GM18517 (cell line): Measurements from ENCODE around the gene PTK6.

Source experiments
- ATAC-seq: cut with Tn5 transposase; IDR thresholded peaks from one replicate; pipeline ENCODE4 v1.9.1; 2021; ENCODE audit warnings: mild to moderate bottlenecking, moderate library complexity; ENCODE audit not compliant: unreplicated experiment

The PTK6 gene

GRCh38 chr20:63545814-63546213, 8.6 kb upstream of the PTK6 start:
- ATAC-seq, result no peak

DNA sequence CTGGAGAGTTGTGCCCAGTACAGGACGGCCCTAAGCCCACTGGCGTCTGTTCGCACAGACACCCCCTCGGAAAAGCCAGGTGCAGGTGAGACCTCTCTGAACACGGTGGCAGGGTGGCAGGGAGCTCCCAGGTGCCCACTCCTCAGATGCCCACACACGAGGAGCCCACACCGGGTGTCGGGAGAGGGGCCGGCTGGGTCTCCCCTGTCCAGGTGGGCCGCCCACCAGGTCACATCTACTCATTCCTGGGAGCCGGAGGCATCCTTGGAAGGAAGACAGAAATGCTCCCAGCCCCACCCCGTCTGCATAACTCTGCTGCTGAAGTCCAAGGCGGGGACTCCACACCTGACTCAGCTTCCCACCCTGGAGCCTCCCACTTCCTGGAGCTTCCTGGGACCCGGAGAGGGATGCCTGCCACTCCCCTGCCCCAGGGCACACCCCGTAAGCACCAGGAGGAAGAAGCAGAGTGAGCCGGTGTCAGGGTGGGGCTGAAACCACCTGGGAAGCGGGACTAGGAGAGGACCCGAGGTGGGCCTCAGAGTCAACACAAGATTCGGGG, 7.9 kb upstream of the PTK6 start:
- no peak for ATAC-seq

DNA sequence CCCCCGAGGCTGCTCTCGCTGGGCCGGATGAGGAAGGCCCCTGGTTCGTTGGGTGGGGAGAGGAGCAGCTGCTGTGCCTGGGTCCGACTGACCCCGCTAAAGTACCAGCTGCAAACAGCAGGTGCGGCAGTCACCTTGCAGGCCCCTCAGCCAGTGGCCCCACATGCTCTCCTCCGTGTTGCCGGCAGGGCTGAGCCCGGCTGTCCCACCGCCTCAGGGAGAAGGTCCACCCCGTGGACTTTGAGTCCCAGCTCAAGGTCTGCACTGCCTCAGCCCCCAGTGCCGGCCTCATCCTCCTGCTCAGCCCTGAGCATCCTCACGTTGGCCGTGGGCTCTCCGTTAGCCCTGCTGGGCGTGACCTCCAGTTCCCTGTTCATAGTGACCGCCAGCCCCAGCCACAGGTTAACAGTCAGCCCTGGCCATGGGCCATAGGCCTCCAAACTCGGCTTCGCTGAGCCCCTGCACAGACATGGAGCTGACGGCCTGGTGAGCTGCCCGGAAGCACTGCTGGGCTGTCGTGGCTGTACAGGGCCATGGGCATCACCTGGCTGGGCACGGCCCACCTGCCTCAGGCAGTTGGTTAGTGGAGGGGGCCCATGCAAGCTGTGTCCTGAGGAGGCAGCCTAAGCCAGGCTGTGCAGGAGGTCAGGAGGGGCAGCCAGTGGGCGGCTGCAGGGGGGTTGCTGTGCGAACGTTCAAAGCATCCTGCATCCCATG, 7.2 kb upstream of the PTK6 start:
- no peak for ATAC-seq

GRCh38 chr20:63543733-63544132, 6.6 kb upstream of the PTK6 start:
- no peak for ATAC-seq

GRCh38 chr20:63543131-63543530, 6.0 kb upstream of the PTK6 start:
- no peak for ATAC-seq

- ATAC-seq, result no peak
These were observed 5.5 kb upstream of the PTK6 start for GRCh38 chr20:63542696-63543095.

GRCh38 chr20:63542031-63542559, 4.9 kb upstream of the PTK6 start:
- ATAC-seq, result no peak

- no peak for ATAC-seq
These were observed 4.2 kb upstream of the PTK6 start for GRCh38 chr20:63541371-63541770.

DNA sequence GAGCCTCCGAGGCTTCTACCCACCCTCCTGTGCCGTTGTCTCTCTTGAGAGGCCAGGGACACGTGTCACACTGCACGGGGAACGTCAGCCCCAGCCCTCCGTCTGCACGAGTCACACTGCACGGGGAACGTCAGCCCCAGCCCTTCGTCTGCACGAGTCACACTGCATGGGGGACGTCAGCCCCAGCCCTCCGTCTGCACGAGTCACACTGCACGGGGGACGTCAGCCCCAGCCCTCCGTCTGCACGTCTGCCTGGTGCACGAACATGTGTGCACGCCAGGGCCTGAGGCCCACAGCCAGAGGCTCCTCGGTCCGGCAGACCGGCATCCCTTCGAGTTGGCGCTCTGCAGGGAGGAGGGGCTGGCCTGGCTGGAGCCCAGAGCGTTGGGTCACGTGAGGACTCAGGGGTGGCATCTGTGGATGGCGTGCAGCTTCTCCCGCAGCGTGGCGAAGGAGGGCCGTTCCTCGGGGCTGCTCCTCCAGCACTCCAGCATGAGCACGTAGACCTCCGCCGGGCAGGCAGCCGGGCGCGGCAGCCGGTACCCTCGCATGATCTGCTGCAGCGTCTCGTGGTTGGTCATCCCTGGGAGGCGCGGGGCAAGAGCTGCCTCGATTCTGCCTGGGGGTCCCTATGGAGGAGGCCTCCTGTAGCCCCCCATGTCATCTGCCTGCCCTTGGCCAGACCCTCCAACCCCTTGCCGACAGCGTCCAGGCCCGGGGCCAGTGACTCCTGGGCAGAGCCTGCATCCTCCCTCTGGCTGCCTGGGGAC, 3.4 kb upstream of the PTK6 start:
- ATAC-seq, result no peak

DNA sequence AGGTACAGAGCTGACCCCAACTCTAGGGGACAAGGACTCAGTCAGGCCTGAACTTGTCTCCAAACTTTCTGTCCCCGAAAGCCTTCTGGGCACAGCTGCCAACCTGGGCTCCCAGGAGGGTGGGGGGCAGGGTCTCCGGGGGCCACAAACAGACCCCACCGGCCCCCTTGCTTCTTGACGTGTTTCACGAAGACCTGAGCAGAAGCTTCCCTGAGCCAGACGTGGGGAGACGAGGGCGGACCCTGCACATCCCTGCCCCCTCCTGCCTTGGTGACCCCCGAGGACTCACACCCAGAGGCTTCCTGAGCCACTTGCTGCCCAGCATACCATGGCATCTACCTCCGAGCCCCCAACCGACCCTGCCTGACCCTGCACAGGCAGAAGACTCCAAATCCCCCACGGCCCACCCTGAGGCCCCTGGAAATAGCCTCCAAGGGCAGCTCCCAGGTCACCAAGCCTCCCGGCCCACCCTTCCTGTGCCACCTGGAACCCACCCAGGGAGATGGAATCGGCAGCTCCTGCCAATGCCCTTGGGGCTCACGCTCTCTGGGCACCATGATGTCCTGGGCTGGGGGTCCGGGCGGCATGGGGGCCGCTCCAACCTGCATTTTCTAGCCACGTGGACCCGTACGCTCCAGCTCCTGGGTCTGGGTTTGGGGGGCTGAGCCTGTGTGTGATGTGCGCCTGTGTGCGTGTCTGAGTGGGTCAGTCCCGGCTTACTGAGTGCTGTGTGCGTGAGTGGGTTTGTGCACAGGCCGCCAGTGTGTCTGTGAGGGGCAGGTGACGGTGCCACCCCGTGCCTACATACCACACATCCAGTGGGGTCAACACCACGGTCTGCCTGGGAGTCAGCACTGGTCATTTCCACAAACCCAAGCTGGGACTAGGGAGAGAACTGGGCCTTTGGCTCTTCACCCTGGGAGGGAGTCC, 2.5 kb upstream of the PTK6 start:
- ATAC-seq, result no peak

GRCh38 chr20:63539092-63539430, 1.9 kb upstream of the PTK6 start:
- no peak for ATAC-seq

- no peak for ATAC-seq
These were observed 1.3 kb upstream of the PTK6 start for GRCh38 chr20:63538204-63539091.

- peak; percentile 90 for ATAC-seq
These were observed 488 bp upstream of the PTK6 start for GRCh38 chr20:63537525-63538203.

DNA sequence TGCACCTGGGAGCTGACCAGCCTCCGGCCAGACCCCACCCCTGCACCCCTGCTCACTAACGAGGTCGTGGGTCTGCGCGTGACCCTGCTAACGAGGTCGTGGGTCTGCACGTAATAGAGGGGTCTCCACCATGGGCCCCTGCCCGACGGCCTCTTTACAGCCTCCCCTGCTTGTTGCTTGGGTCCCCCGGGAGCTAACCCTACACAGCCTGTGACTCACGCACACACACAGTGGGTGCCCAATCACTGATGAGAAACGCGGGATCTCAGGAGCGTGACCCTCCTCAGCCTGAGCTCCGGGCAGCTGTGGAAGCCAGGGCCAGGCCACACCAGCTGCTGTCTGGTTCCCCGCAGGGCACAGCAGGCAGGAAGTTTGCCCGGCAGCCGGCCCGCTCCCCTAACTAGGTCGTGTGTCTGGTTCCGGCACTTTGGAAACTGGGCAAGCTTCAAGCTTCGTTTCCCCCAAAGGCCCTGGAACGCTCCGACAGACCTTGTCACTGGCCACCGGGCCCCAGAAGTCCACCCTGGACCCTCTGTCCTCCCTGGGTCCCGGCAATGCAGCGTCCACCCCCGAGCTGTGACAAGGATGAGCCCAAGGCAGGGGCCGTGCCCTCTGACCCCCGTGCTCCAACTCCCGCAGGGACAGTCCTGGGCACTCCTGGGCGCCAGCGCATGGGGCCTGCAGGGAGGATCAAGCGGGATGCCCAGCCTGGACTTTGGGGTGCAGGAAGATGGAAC, 767 bp downstream of the PTK6 start:
- ATAC-seq, result no peak

DNA sequence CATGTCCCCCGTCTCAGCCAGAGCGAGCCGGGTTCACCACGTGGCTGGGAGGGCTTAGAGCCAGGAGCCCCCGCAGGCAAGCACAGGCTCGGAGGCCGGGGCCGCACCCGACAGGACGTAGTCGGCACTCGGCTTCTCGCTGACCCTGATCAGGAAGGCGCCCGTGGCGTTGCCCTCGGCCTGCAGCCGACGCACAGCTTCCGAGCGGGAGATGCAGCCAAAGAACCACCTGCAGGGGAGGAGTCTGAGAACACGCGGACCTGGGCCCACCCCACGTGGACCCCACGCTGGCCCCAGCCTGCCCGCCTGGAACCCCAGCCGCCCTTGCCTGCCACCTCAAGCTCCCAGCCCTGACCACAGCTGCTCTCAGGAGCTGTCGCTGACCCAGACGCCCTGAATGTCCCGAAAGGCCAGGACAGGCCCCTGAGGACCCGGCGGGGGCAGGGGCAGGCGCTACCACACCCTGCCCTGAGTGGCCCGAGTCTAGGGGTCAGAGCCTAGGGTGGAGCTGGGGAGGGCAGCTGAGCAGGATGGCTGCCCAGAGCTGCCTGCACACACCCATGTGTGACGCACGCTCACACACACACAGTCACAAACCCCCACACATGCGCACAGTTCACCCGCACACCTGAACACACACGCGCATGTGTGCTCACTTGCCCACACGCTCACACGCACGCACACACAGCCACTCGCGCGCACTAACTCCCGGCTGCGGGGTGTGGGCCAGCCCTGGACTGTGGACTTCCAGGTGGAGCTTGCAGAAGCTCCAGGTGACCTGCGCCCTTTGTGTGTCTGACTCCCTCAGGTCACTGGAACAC, 2.1 kb downstream of the PTK6 start:
- no peak for ATAC-seq

DNA sequence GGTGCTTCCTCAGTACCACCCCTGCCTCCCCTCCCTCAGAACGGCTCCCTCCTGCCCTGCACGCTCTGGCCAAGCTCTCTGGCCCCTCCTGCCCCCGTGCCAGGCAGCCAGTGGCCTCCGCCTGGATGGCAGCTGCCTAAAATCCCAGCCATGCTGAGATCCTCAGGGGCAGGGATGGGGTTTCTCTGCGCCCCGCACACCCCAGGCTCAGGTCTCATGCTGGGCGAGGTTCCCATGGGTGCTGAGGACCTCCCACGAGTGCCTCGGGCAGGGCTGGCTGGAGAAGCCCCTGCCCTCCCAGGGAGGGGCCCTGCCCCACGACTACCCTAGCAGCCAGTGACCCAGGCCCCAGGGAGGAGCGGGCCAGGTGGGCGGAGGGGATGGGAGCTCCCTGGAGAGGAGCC, 2.7 kb downstream of the PTK6 start:
- no peak for ATAC-seq

- ATAC-seq, result no peak
These were observed 3.2 kb downstream of the PTK6 start for GRCh38 chr20:63533871-63534393.

GRCh38 chr20:63533388-63533787, 3.8 kb downstream of the PTK6 start:
- ATAC-seq, result no peak
